Liver (tissue), 9 donors: Measurements from ENCODE around the gene RAVER1. TPM values are rescaled to one million over a fixed set of nuclear protein-coding genes. Genes with fewer than 3 reads are reported as not detected.

Source experiments
- DNase-seq: peaks from one replicate; pipeline ENCODE4 v3.0.0-alpha.2; 2017; ENCODE audit warnings: low spot score
- H3K27ac ChIP-seq, 2 donors: one replicate each; pipeline ENCODE4 v1.7.0; 2013; ENCODE audit warnings: inconsistent platforms in 2 of 2, low read length in 2 of 2, control low read depth in 1 of 2, low read depth in 1 of 2, mild to moderate bottlenecking in 1 of 2
- H3K27me3 ChIP-seq, 4 donors: one replicate each; pipeline versions ENCODE4 v1.6.1 to v1.7.0; 2013; ENCODE audit warnings: low read length in 3 of 4, inconsistent platforms in 1 of 4, mild to moderate bottlenecking in 1 of 4, moderate library complexity in 1 of 4; ENCODE audit not compliant: control insufficient read depth in 4 of 4, insufficient read depth in 4 of 4
- H3K36me3 ChIP-seq, 4 donors: one replicate each; pipeline versions ENCODE4 v1.6.1 to v1.7.0; 2013; ENCODE audit warnings: low read length in 3 of 4, mild to moderate bottlenecking in 3 of 4, low read depth in 1 of 4, moderate library complexity in 1 of 4; ENCODE audit not compliant: control insufficient read depth in 4 of 4, insufficient read depth in 3 of 4
- H3K4me1 ChIP-seq, 4 donors: one replicate each; pipeline versions ENCODE4 v1.6.1 to v1.7.0; 2013; ENCODE audit warnings: low read length in 3 of 4, mild to moderate bottlenecking in 3 of 4, moderate library complexity in 1 of 4; ENCODE audit not compliant: control insufficient read depth in 4 of 4, insufficient read depth in 4 of 4
- H3K4me3 ChIP-seq, 3 donors: one replicate each; pipeline versions ENCODE4 v1.6.1 to v1.7.0; 2013; ENCODE audit warnings: low read length in 3 of 3, control low read depth in 1 of 3, low read depth in 1 of 3, mild to moderate bottlenecking in 1 of 3
- H3K9ac ChIP-seq, 2 donors: one replicate each; pipeline ENCODE4 v1.7.0; 2013; ENCODE audit warnings: low read length in 2 of 2, mild to moderate bottlenecking in 2 of 2, moderate library complexity in 2 of 2, control low read depth in 1 of 2, low read depth in 1 of 2
- H3K9me3 ChIP-seq, 4 donors: one replicate each; pipeline versions ENCODE4 v1.6.1 to v1.7.0; 2013; ENCODE audit warnings: low read length in 3 of 4; ENCODE audit not compliant: control insufficient read depth in 4 of 4
- EGR1 ChIP-seq, 2 donors: IDR thresholded peaks; 2 replicates each; pipeline ENCODE4 v1.6.1; 2016 to 2018; ENCODE audit warnings: antibody characterized with exemption in 2 of 2, low read depth in 2 of 2
- FOXA1 ChIP-seq: IDR thresholded peaks from 2 replicates; pipeline ENCODE4 v1.6.1; 2016; ENCODE audit warnings: antibody characterized with exemption
- FOXA2 ChIP-seq: IDR thresholded peaks from 2 replicates; pipeline ENCODE4 v1.6.1; 2016; ENCODE audit warnings: antibody characterized with exemption
- HNF4A ChIP-seq, 2 donors: conservative IDR thresholded peaks; 2 replicates each; pipeline ENCODE4 v1.6.1; 2016; ENCODE audit warnings: antibody characterized with exemption in 2 of 2, mild to moderate bottlenecking in 2 of 2
- HNF4G ChIP-seq: IDR thresholded peaks from 2 replicates; pipeline ENCODE4 v1.6.1; 2016; ENCODE audit warnings: antibody characterized with exemption
- JUND ChIP-seq, 2 donors: IDR thresholded peaks; 2 replicates each; pipeline ENCODE4 v1.6.1; 2016; ENCODE audit warnings: antibody characterized with exemption in 2 of 2
- RAD21 ChIP-seq, 2 donors: IDR thresholded peaks; 2 replicates each; pipeline ENCODE4 v1.6.1; 2016; ENCODE audit warnings: antibody characterized with exemption in 2 of 2, mild to moderate bottlenecking in 2 of 2
- REST ChIP-seq: IDR thresholded peaks from 2 replicates; pipeline ENCODE4 v1.6.1; 2016; ENCODE audit warnings: antibody characterized with exemption, mild to moderate bottlenecking
- RXRA ChIP-seq, 2 donors: IDR thresholded peaks; 2 replicates each; pipeline ENCODE4 v1.6.1; 2017 to 2018; ENCODE audit warnings: antibody characterized with exemption in 2 of 2, mild to moderate bottlenecking in 1 of 2
- TAF1 ChIP-seq: conservative IDR thresholded peaks from 2 replicates; pipeline ENCODE4 v1.6.1; 2016; ENCODE audit warnings: antibody characterized with exemption, mild to moderate bottlenecking
- YY1 ChIP-seq: IDR thresholded peaks from 2 replicates; pipeline ENCODE4 v1.6.1; 2016; ENCODE audit warnings: antibody characterized with exemption, mild to moderate bottlenecking
- ZBTB33 ChIP-seq: IDR thresholded peaks from 2 replicates; pipeline ENCODE4 v1.6.1; 2016; ENCODE audit warnings: antibody characterized with exemption
- WGBS: extraction: QIAGEN DNeasy Blood & Tissue Kit; methylation state at CpG from one replicate; pipeline ENCODE4 v1.1.7; 2013; 5-methylcytosine and 5-hydroxymethylcytosine counted together
- polyA plus RNA-seq, 2 donors: library from polyadenylated mRNA; stranded (reverse) in 1 of 2; unstranded in 1 of 2; fragments of 200-250 nt in 1 of 2; fragments of >200 nt in 1 of 2; fragmentation: Nextera tagmentation in 1 of 2; extraction: Ambion mirVana in 1 of 2; gene quantifications; one replicate each; pipeline versions ENCODE4 v1.2.1 to v1.2.3, GENCODE V29; 2013 to 2015
- total RNA-seq, 2 donors: library from RNA; depleted of rRNA; stranded (reverse); fragments of >200 nt; gene quantifications; one replicate each; pipeline ENCODE4 v1.2.3, GENCODE V29; 2014
- donor health status: healthy.
- donor health status: healthy.
- donor health status: healthy.
- donor health status: healthy.
- donor health status: healthy.

Gene RAVER1
- total and polyA plus RNA-seq, 4 donors = 2.1 to 13.6 (median 6.2) TPM

- H3K4me1 ChIP-seq = peaks cover 21 to 41% (median 37%) of the 10 kb centered on the region in 4 donors
- no peaks in the 10 kb centered on the region for H3K9me3 ChIP-seq
- peak overlapping the region in 1 of 3 donors; percentile 22 for H3K4me3 ChIP-seq
- H3K27me3 ChIP-seq = peaks cover 2 to 16% (median 7%) of the 10 kb centered on the region in 4 donors
- H3K9ac ChIP-seq = no peak overlapping the region
- H3K36me3 ChIP-seq = no peaks in the 10 kb centered on the region
- no peak for TF ChIP-seq YY1
- TF ChIP-seq EGR1 (IDR thresholded peaks at IDR 0.05; ENCODE audit: low read depth in 2 of 2) = no peak
- no peak for TF ChIP-seq RAD21 (IDR thresholded peaks at IDR 0.05)
- TF ChIP-seq ZBTB33 = no peak
- no peak for TF ChIP-seq FOXA1
- TF ChIP-seq HNF4G = no peak
- no peak for TF ChIP-seq REST
- TF ChIP-seq RXRA (IDR thresholded peaks at IDR 0.05) = no peak
- TF ChIP-seq TAF1 = no peak
- no peak for TF ChIP-seq FOXA2
- TF ChIP-seq JUND (IDR thresholded peaks at IDR 0.05) = no peak
- DNase-seq = peak; percentile 80
- H3K27ac ChIP-seq = no peak overlapping the region
- whole genome bisulfite sequencing = 15% methylated on average over 56 of the region's 56 CpGs
Observed at GRCh38 chr19:10292789-10293636, 40.3 kb downstream of the RAVER1 start.

- H3K36me3 ChIP-seq = no peaks in the 10 kb centered on the region
- peaks cover 2 to 16% (median 7%) of the 10 kb centered on the region in 4 donors for H3K27me3 ChIP-seq
- no peak overlapping the region for H3K9ac ChIP-seq
- H3K9me3 ChIP-seq = no peaks in the 10 kb centered on the region
- no peak for TF ChIP-seq REST
- no peak for TF ChIP-seq FOXA1
- no peak for TF ChIP-seq HNF4A (conservative IDR thresholded peaks at IDR 0.05)
- no peak for TF ChIP-seq JUND (IDR thresholded peaks at IDR 0.05)
- peak overlapping the region in 1 of 3 donors; percentile 22 for H3K4me3 ChIP-seq
- no peak overlapping the region for H3K27ac ChIP-seq
- DNase-seq = peak; percentile 97
- H3K4me1 ChIP-seq = peaks cover 21 to 46% (median 37%) of the 10 kb centered on the region in 4 donors
- 4% methylated on average over 45 of the region's 45 CpGs for WGBS
Observed at GRCh38 chr19:10292206-10292788, 41.0 kb downstream of the RAVER1 start.
